Measurements from ENCODE around the gene OBSCN.

Gene OBSCN

DNA sequence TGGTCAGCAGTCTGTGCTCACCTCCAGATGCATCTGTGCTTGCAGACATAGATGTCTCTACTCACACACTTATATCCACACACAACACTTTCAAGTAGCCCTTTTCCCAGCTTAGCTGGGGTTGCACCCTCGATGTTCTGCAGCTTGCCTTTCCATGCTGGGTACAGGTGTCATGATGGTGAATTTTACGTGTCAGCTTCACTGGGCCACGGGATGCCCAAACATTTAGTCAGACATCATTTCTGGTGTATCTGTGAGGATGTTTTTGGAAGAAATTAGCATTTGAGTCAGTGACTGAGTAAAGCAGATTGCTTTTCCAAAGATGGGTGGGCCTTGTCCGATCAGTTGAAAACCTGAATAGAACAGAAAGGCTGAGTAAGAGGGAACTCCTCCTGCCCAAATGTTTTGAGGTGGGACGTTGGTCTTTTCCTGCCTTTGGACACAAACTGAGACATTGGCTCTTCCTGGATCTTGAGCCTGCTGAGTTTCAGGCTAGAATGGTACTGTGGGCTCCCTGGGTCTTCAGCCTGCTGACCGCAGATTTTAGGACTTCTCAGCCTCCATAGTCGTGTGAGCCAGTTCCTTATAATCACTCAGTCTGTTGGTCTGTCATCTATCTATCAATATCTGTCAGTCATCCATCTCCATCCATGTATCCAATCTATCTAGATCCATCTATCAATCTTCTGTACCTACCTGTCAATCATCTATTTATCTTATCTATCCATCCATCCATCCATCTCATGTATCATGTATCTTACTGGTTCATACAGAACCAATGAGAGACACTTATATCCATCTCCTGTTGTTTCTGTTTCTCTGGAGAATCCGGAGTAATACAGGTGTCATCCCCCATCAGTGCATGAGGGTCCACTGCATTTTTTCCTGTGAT is 12.7 kb upstream of the OBSCN start:
- Histone ChIP-seq H3K4me1 (ENCODE audit: control insufficient read depth, insufficient read depth, low read length, poor library complexity, severe bottlenecking) (no peaks in the 10 kb centered on the region), H3K9me3 (ENCODE audit: control insufficient read depth, low read length) (peaks cover 22% of the 10 kb centered on the region), H3K27ac (ENCODE audit: low read depth, low read length, severe bottlenecking) (no peak overlapping the region), H3K4me3 (ENCODE audit: extremely low read depth, insufficient read depth, low read length, poor library complexity, severe bottlenecking) (no peak overlapping the region), H3K36me3 (ENCODE audit: control insufficient read depth, insufficient read depth, low read length) (no peaks in the 10 kb centered on the region)
- 90 to 91% methylated on average over 7 of the region's 8 CpGs for WGBS, 2 experiments (ENCODE audit: insufficient coverage in 2 of 2)

DNA sequence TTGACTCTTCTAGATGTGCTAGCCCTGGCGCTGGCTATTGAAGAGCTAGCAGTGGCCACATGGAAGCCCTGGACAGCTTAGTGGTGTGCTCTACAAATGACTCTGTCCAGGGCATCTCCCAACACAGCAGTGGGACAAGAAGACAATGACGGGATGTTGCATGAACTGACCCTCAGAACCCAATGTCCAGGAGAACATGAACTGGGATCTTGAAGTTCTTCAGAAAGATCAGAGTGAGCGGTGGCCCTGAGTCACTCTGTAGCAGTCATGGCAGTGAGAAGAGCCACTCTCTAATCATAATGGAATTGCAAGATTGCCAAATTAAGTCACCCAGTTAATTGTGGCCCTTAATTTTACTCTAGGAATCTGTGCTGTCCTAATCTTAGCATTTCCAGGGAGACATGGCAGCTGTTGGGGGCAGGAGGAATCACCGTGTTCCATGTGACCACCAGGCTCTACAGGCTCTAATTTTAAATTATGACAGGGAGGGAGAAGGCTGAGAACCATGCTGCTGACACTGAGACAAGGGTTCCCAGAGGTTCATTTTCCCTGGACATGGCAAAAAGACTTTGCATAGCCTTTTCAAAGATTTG is 10.2 kb upstream of the OBSCN start:
- no peaks in the 10 kb centered on the region for H3K4me1 ChIP-seq (ENCODE audit: control insufficient read depth, insufficient read depth, low read length, poor library complexity, severe bottlenecking)
- no peak overlapping the region for H3K27ac ChIP-seq (ENCODE audit: low read depth, low read length, severe bottlenecking)
- H3K9me3 ChIP-seq (ENCODE audit: control insufficient read depth, low read length): peaks cover 22% of the 10 kb centered on the region
- 90 to 96% methylated on average over 4 of the region's 4 CpGs for WGBS, 2 experiments (ENCODE audit: insufficient coverage in 2 of 2)
- H3K36me3 ChIP-seq (ENCODE audit: control insufficient read depth, insufficient read depth, low read length): no peaks in the 10 kb centered on the region
- no peak overlapping the region for H3K4me3 ChIP-seq (ENCODE audit: extremely low read depth, insufficient read depth, low read length, poor library complexity, severe bottlenecking)

DNA sequence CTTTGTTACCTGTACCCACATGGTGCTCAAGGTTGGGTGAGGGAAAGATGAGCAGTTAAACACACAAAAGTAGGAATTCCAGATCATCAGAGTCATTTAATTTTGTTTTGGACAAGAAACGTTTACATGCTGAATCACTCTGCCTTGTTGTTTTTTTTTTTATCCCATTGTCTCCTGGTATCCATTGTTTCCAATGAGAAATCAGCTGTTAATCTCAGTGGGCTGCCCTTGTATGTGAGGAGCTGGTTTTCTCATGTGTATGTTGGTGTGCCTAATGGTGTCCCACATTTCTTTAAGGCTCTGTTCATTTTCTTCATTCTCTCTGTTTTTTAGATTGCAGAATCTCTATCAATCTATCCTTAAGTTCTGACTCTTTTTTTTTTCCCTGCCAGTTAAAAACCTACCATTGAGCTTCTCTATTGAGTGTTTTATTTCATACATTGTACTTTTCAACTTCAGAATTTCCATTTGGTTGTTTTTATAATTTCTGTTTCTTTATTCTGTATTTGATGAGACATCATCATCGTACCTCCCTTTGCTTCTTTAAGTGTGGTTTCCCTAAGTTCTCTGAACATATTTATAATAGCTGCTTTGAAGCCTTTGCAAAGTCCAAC is 8.8 kb upstream of the OBSCN start:
- 50 to 83% methylated on average over 1 to 2 of the region's 2 CpGs for WGBS, 2 experiments (ENCODE audit: insufficient coverage in 2 of 2)
- H3K27ac ChIP-seq (ENCODE audit: low read depth, low read length, severe bottlenecking): no peak overlapping the region
- no peaks in the 10 kb centered on the region for H3K36me3 ChIP-seq (ENCODE audit: control insufficient read depth, insufficient read depth, low read length)
- H3K4me3 ChIP-seq (ENCODE audit: extremely low read depth, insufficient read depth, low read length, poor library complexity, severe bottlenecking): no peak overlapping the region
- H3K4me1 ChIP-seq (ENCODE audit: control insufficient read depth, insufficient read depth, low read length, poor library complexity, severe bottlenecking): no peaks in the 10 kb centered on the region
- H3K9me3 ChIP-seq (ENCODE audit: control insufficient read depth, low read length): peaks cover 22% of the 10 kb centered on the region

DNA sequence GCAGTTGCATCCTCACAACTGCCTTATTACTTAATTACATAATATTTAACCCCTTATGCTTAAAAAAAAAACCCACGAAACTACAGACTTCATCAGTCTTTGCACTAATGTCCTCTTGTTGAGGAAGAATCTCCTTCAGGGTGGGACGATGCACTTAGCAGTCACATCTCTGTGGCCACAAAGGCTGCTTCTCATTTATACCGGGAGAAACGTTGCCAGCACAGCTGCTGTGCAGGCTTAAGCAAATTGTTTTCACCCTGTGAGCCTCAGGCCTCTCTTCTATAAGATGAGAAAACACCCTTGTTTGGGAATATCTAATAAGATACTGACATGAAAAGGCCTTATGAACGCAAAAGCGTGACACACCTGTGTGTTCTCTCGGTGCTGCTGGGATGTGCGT is 2.9 kb upstream of the OBSCN start:
- WGBS, 2 experiments (ENCODE audit: insufficient coverage in 2 of 2): 76 to 95% methylated on average over 8 of the region's 8 CpGs
- Histone ChIP-seq H3K4me3 (ENCODE audit: extremely low read depth, insufficient read depth, low read length, poor library complexity, severe bottlenecking) (no peak overlapping the region), H3K4me1 (ENCODE audit: control insufficient read depth, insufficient read depth, low read length, poor library complexity, severe bottlenecking) (peaks cover 2% of the 10 kb centered on the region), H3K36me3 (ENCODE audit: control insufficient read depth, insufficient read depth, low read length) (no peaks in the 10 kb centered on the region), H3K27ac (ENCODE audit: low read depth, low read length, severe bottlenecking) (no peak overlapping the region), H3K9me3 (ENCODE audit: control insufficient read depth, low read length) (peaks cover under 1% of the 10 kb centered on the region)

DNA sequence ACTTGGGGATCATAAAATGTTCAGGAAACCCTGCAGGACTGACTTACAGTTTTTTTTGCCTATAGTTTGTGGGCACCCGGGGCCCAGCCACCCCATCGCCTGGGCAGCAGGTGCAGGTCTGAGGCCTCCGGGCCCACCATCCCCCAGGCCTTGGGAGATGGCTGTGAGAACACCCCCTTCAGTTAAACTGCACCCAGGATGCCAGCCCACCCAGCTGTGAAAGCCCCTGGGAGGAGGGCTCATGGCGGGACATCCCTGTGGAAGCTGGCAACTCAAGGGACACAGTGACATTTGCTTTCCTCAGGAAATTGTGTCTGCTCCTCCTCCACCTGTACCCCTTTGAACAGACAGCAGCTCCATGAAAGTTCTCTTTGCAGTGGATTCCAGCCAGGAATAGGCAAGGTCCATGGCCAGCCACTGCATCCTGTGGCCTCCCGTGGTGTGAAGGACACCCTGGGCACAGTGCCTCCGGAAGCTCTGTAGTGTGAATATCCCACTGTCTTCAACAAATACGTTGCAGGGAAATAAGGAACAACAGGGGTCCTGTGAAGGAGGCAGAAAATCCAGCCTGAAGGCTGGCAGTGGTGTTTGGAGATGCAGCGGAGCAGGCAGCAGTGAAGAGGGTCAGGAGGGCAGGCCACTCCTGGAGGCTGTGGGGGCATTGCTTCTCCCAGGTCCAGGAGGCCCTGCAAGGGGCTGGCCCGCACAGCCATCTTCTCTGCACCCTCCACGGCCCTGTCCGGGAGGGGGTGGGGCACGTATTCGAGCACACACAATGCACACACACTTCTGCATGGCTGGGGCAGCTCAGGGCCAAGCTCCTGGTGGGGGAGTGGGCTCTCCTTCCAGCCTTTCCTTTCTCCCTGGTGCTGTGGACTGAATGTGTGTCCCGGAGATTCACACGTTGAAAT is 2.1 kb upstream of the OBSCN start:
- Histone ChIP-seq H3K9me3 (ENCODE audit: control insufficient read depth, low read length) (no peaks in the 10 kb centered on the region), H3K4me3 (ENCODE audit: extremely low read depth, insufficient read depth, low read length, poor library complexity, severe bottlenecking) (no peak overlapping the region), H3K36me3 (ENCODE audit: control insufficient read depth, insufficient read depth, low read length) (no peaks in the 10 kb centered on the region), H3K27ac (ENCODE audit: low read depth, low read length, severe bottlenecking) (no peak overlapping the region), H3K4me1 (ENCODE audit: control insufficient read depth, insufficient read depth, low read length, poor library complexity, severe bottlenecking) (peaks cover 2% of the 10 kb centered on the region)
- WGBS, 2 experiments (ENCODE audit: insufficient coverage in 2 of 2): 65 to 89% methylated on average over 7 to 8 of the region's 15 CpGs

DNA sequence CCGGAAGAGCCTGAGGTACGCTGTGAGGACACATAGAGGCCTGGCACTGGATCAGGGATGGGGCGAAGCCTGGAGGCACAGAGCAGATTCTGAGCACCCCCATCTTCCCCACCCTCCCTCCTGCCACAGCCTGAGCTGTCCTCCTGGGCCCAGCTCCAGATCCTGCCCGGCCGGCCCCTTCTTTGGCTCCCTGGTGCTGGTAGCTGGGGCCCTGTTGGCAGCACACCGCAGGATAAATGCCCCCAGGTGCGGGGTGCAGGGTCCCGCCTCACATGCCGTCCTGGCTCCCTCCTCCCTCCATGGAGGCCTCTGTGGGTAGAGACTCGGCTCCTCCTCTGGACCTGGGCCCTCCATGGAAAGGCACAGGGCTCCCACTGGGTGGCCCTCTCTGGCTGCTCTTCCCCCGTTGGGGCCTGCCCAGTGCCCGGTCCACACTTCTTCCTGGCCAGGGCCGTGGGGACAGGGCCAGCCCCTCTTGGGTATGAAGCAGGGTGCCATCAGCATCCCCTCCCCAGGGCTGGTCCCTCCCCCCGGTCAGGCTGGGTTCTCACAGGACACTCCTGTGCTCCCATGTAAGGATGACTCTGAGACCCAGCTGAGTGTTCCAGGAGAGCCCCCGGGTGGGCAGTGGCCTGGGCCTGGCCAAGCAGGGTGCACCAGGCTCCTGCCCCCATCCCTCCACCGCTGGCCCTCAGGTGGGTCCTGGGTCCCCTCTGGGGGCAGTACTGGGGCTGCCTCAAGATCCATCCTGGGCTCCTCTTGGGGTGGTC is 1.1 kb upstream of the OBSCN start:
- Histone ChIP-seq H3K9me3 (ENCODE audit: control insufficient read depth, low read length) (no peaks in the 10 kb centered on the region), H3K36me3 (ENCODE audit: control insufficient read depth, insufficient read depth, low read length) (no peaks in the 10 kb centered on the region), H3K4me3 (ENCODE audit: extremely low read depth, insufficient read depth, low read length, poor library complexity, severe bottlenecking) (no peak overlapping the region), H3K27ac (ENCODE audit: low read depth, low read length, severe bottlenecking) (no peak overlapping the region), H3K4me1 (ENCODE audit: control insufficient read depth, insufficient read depth, low read length, poor library complexity, severe bottlenecking) (peaks cover 2% of the 10 kb centered on the region)
- 87 to 88% methylated on average over 15 to 16 of the region's 16 CpGs for WGBS, 2 experiments (ENCODE audit: insufficient coverage in 2 of 2)

DNA sequence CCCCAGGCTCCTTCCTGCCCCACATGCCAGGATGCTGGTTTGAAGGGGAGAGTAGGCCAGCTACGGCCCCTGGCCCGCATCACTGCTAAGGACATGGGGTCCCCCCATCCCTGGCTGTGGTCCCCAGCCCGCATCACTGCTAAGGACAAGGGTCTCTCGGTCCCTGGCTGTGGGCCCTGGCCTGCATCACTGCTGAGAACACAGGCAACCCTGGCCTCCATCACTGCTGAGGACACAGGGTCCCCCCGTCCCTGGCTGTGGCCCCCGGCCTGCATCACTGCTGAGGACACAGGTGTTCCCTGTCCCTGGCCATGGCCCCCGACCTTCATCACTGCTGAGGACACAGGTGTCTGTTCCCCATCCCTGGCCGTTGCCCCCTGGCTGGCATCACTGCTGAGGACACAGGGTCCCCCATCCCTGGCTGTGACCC is 448 bp upstream of the OBSCN start:
- Histone ChIP-seq H3K9me3 (ENCODE audit: control insufficient read depth, low read length) (no peaks in the 10 kb centered on the region), H3K36me3 (ENCODE audit: control insufficient read depth, insufficient read depth, low read length) (no peaks in the 10 kb centered on the region), H3K4me3 (ENCODE audit: extremely low read depth, insufficient read depth, low read length, poor library complexity, severe bottlenecking) (no peak overlapping the region), H3K27ac (ENCODE audit: low read depth, low read length, severe bottlenecking) (no peak overlapping the region), H3K4me1 (ENCODE audit: control insufficient read depth, insufficient read depth, low read length, poor library complexity, severe bottlenecking) (peaks cover 2% of the 10 kb centered on the region)
- WGBS, 2 experiments (ENCODE audit: insufficient coverage in 2 of 2): 95 to 97% methylated on average over 6 of the region's 8 CpGs

DNA sequence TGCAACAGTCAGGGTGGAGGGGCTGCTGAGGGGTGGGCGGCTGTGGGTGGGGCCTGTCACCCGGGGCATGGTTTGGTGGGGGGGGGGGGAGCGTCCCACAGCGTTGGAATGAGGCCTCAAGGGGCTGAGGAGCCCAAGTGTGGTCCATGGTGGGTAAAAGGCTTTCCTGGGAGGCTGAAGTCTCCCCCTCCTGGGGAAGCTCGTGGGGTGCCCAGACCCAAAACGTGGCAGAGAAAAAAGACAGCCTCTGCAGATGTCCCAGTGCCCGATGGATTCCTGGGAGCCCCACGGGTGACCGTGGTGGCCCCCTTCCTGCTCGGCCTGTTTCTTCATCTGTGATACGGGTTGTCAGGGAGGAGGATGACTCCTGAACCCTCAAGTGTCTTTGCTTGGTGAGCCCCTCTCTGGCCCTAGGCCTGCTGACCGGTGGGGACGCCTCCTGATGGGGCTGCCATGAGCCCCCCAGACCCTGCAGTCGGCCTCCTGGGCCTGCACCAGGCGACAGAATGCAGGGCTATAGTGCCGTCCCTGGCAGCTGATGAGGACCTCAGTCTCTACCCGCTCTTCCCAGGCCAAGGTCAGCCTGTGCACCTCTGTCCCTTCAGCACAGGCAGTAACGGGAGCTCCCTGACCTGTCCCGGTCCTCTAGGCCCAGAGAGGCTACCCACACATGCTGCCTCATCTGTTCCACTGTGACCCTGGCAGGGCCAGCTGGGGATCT is 1.1 kb downstream of the OBSCN start:
- Histone ChIP-seq H3K36me3 (ENCODE audit: control insufficient read depth, insufficient read depth, low read length) (no peaks in the 10 kb centered on the region), H3K4me1 (ENCODE audit: control insufficient read depth, insufficient read depth, low read length, poor library complexity, severe bottlenecking) (peaks cover 2% of the 10 kb centered on the region), H3K9me3 (ENCODE audit: control insufficient read depth, low read length) (no peaks in the 10 kb centered on the region), H3K27ac (ENCODE audit: low read depth, low read length, severe bottlenecking) (no peak overlapping the region), H3K4me3 (ENCODE audit: extremely low read depth, insufficient read depth, low read length, poor library complexity, severe bottlenecking) (no peak overlapping the region)
- 84 to 90% methylated on average over 12 to 14 of the region's 19 CpGs for WGBS, 2 experiments (ENCODE audit: insufficient coverage in 2 of 2)

DNA sequence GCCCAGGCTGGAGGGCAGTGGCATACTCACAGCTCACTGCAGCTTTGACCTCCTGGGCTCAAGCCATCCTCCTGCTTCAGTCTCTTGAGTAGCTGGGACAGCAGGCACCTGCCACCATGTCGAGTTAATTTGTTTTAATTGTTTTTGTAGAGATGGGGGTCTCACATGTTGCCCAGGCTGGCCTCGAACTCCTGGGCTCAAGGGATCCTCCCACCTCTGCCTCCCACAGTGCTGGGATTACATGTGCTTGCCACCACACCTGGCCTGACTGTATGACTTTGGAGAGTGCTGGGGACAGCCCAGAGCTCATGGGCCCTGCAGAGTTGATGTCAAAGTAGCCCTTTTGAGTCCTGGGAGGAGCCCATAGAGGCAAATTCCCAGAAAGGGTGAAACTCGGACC is 1.8 kb downstream of the OBSCN start:
- Histone ChIP-seq H3K36me3 (ENCODE audit: control insufficient read depth, insufficient read depth, low read length) (peaks cover 3% of the 10 kb centered on the region), H3K4me3 (ENCODE audit: extremely low read depth, insufficient read depth, low read length, poor library complexity, severe bottlenecking) (no peak overlapping the region), H3K9me3 (ENCODE audit: control insufficient read depth, low read length) (no peaks in the 10 kb centered on the region), H3K27ac (ENCODE audit: low read depth, low read length, severe bottlenecking) (no peak overlapping the region), H3K4me1 (ENCODE audit: control insufficient read depth, insufficient read depth, low read length, poor library complexity, severe bottlenecking) (peaks cover 2% of the 10 kb centered on the region)
- WGBS, 2 experiments (ENCODE audit: insufficient coverage in 2 of 2): 63 to 80% methylated on average over 1 of the region's 3 CpGs

Data from mesodermal cell (in vitro differentiated cells).